HG02763 (cell line): ENCODE results near the gene ISL1.

Experiments used
- ATAC-seq: cut with Tn5 transposase; IDR thresholded peaks from one replicate; pipeline ENCODE4 v1.9.1; 2021; ENCODE audit warnings: mild to moderate bottlenecking, moderate library complexity; ENCODE audit not compliant: unreplicated experiment

ISL1 gene

GRCh38 chr5:51439232-51439631, 56.0 kb downstream of the ISL1 start:
- no peak for ATAC-seq
